ENCODE results near the gene CREB3L4.

The CREB3L4 gene, protein sequence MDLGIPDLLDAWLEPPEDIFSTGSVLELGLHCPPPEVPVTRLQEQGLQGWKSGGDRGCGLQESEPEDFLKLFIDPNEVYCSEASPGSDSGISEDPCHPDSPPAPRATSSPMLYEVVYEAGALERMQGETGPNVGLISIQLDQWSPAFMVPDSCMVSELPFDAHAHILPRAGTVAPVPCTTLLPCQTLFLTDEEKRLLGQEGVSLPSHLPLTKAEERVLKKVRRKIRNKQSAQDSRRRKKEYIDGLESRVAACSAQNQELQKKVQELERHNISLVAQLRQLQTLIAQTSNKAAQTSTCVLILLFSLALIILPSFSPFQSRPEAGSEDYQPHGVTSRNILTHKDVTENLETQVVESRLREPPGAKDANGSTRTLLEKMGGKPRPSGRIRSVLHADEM

DNA sequence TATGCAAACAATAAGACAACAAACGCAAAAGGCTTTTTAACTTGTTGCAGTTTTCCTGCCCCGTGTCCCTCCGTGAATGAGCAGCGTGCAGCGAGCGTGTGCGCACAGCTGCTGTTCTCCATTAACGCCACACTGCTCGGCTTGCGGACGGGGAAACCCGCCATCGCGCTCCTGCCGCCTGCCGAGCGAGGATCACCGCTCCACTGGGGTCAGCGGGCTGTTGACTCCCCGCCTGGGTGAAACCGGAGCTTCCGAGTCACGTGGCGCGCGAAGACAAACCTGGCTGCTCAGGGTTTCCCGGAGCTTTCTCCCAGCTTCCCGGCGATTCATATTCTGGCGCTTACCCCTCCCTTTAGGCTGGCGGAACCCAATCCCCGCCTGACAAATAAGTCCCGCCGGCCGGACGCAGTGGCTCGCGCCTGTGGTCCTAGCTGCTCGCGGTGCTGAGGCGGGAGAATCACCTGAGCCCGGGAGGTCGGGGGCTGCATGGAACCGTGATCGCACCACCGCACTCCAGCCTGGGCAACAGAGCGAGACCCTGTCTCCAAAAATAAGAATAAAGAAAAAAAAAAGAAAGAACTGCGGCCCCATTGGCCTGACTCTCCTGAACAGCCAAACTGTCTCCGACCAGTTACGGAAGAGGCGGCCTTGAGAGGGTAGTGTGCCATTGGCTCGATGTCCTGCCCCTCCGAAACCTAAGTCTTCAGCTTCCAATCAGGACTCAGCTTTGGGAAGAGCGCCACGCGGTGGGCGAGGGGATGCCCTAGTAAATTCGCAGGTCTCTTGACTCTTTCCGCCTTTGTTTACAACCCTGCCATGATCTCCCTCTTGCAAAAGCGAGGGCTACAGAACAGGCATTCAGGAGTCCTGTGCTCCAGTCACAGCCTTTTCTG lies at the start of gene CREB3L4:
CREB3L4 (plus strand) TSS at position 796 of the 893 bp plus-strand sequence. CDS start 624 bp downstream, outside the sequence.
- DNase-seq = peak; percentile 99

DNA sequence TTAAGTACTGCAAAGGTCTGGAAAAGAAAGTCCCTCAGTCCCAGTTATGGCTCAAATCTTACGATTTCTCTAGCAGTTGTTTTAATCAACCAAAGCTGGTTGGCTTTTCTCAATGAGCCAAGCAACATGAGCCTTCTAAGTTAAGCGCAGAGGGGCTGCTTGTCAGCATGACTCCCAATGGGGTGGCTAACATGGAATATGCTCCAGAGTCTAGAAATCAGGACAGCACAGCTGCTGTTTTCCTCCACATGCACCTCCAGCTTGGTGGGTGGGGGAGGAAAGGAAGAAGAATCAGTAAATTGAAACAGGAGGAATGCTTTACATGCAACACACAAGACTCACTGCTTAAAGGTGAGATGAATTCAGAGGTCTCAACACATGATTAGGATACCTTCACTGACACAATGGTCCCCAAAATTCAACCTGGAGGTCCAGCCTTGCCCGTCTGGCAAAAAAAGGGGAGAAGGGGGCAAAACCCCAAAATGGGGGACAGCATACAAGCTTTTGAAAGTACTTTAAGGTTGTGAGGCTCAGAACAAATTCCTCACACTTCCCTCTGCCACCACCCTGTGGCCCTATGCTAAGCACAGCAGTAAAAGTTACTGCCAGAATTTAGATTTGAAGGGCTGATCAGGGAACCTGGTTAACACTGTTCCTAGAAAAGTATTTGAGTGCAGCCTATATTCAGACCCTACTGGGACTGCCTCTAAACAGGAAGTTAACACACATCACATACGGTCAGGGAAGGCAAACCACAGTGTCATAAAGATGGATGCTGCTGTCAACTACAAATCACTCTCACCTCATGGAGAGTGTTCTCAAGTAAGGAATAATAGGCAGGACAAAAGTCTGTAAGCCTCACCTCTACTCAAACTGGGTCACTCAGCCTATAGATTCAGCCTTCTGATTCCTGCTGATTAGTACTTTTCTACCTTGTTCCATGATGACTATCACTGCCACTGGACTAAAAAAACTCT lies 47.5 kb upstream of the CREB3L4 start:
- DNase-seq = no peak

DNA sequence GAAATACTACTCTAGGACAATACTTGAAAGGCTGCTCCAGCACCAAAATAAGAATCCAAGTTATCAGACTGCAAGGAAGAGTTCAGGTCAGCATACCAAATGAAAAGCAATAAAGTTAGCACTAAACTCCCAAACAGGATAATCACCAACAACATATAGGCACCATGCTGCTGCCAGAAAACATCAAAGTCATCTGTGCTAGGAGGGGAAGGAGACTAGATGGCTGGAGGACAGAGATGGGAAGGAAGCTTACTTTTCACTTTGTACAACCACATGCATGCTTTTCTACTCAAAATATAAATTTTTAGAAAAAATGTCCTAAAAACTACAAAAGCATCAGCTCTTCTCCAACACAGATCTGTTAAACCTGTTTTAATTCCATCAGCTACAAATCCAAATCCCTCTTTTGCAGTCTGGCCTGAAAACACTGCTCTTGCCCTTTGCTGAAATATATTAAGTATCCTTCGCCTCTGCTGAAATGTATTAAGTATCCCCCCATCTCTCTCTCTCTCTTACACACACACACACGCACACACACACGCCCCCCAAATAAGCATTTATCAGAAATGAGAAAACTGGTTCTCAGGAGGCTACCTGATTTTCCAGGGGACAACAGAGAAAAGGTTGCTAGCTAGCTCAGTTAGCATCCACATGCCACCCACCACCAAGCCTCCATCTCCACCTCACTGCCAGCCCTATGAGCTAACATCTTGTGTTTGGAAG lies 46.5 kb upstream of the CREB3L4 start:
- no peak for DNase-seq

DNA sequence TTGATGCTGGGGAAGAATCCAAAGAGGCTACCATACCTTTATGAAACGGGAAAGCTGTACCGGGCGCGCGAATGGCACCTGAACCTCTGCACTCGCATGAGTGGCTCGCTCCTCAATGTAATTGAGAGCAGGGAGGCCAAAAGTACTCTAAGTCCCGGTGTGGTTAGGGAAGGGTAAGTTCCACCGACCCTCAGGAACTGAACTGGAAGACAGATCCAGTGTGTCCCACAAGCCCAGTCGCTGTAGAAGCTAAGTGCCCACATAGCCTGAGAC lies 46.0 kb upstream of the CREB3L4 start:
- DNase-seq = no peak

DNA sequence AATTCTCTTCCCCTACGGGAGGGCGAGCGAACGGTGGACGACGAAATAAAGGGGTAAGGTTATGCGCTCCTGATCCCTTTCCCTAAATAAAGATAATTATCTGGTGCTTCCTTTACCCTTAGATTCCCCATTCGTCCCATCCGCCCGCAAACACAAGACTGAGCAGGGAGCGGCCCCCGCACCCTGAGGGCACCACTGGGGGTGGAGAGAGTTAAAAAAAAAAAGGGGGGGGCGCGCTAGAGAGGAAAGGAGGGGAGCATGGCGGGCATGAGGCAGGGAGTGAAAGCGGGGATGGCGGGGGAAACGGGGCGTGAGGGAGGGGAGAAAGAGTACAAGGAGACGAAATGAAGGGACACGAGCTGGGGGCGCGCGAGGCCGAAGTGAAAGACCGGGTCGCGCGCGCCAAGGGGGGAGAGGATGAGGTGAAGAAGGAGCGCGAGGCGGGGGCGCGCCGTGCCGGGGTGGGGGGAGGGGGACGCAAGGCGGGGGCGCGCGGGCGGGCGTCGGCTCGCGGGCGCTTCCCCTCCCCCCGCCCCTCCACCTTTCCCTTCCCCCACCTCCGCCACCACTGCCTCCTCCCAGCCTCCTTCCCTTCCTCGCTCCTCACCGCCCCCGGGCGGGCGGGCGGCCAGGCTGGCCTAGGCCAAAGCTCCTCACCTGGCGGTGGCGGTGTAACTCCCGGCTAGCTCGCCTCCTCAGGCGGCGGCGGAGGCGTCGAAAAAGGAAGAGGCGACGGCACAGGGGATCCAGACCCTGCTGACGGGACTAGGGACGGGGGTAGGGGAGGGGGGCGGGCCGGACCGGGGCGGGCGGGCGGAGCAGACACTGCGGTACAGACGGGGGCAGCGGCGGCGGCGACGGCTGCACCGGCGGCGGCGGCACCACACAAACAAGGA lies 45.4 kb upstream of the CREB3L4 start:
- peak; percentile 83 to 91 for DNase-seq

DNA sequence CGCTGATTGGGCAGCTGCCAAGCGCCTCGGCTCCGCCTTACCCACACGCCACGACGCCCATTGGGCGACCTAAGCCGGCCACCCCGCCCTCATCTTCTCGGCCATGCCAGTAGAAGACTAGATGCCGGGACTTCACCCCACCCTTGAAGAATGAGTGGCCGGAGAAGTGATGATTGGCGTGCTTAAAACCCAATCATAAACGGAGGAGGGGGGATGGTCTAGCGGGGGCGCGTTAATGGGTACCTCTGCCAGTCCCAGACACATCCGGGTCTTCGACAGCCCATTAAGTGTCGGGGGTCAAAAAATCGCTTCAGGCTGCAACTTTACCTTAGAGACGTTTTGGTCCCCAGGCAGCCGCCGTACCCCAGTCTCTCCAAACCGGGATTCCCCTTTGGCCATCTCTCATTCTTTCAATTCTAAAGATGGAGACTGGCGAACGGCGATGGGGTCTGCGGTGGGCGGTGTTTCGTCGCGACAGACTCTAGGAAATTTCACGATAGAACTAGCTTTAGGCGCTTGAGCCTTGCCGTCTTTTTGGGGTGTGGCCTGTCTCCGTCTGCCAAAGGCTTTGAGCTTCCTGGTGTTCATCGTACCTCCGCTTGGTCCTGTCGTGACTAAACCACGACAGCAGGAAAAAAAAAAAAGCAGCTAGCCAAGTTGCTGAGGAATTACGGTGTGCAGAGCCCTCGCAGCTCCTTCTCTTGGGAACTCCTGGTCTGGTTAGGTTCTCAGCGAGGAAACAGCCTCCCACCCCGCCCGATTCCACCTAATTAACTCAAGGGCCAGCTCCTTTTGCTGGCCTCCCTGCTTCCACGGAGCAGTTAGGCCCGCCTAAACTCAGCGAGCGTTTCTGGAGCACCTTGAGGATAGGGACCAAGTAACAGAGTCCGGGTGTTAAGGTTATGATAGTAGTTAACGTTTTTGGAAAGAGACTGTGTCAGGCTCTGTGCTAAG lies 44.5 kb upstream of the CREB3L4 start, which contains the start of gene GATAD2B:
GATAD2B (minus strand) TSS at position 1 of the 954 bp plus-strand sequence. CDS start 94,625 bp downstream, outside the sequence.
- DNase-seq = peak; percentile 100

DNA sequence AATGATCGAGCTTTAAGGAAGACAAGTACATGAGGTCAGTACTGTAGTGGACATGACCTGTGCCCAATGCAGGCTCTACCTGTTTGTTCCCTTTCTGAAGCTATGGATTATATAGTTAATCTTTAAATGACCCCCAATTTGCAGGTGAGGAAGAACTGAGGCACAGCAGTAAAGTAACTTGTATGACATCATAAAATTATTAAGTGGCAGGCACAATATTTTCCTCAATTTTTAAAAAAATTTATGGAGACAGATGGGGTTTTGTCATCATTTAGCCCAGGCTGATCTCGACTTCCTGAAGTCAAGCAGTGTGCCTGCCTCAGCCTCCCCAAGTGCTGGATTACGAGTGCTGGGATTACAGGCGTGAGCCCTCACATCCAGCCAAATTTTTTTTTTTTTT lies 41.3 kb upstream of the CREB3L4 start:
- no peak for DNase-seq

DNA sequence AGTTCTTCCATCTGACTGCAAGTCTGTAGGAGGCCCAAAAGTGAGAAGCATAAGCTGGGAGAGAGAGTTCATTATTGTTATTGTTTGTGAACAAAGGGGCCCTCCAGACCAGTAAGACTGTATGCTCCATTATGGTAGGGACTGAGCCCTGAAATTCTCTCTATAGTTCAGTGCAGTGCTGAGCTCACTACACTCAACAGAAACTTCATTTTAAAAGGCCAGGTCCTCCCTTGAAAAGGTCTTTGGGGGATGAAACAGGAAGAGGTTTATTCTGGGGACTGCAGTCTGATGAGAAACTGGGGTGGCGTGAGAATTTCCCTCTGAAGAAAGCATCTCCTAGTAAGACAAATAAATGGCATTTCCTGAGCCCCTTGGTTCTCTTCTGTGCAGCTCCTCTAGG lies 39.5 kb upstream of the CREB3L4 start:
- no peak for DNase-seq

DNA sequence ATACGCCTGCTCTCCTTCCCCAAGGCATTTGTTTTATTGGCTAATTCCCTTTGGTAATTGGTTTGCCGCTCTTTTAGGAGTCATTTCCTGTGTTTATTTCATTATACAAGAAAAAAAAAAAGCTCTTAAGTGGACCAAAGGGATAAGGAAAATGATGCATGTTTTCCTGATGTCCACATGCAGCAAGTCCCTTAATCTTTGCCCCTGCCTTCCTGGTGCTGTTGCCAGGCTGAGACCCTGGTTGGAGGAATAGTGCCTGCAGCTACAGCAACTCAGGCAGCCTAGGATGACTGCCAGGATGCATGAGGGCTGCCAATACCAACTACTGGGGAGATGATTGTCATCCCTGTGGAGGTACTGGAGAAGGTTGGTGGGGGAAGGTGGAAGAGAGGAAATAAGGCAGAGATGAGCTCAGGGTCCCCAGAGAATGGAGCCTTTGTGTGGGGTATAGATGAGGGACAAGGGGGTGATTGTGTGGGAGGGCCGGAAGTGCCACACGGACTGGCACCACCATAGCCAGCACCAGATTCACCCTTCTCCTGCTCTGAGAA lies 38.8 kb upstream of the CREB3L4 start:
- DNase-seq = no peak

DNA sequence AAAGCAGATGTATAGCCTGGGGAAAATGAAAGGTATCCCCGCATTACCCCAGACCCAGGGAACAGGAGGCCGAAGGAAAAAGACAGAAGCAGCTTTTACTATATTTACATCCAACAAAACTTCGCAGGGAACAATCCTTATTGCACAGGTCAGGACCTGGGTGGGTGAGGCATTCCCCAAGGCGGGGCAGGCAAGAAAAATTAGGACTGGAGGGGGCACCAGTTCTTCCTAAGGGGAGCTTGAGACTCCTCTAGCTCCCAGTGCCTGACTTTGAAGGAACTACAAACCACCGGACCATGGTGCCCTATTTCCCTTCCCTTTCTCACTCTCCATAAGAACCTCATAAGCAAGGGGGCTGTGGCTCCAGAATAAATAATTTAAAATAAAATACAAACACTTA lies 38.3 kb upstream of the CREB3L4 start:
- no peak for DNase-seq

DNA sequence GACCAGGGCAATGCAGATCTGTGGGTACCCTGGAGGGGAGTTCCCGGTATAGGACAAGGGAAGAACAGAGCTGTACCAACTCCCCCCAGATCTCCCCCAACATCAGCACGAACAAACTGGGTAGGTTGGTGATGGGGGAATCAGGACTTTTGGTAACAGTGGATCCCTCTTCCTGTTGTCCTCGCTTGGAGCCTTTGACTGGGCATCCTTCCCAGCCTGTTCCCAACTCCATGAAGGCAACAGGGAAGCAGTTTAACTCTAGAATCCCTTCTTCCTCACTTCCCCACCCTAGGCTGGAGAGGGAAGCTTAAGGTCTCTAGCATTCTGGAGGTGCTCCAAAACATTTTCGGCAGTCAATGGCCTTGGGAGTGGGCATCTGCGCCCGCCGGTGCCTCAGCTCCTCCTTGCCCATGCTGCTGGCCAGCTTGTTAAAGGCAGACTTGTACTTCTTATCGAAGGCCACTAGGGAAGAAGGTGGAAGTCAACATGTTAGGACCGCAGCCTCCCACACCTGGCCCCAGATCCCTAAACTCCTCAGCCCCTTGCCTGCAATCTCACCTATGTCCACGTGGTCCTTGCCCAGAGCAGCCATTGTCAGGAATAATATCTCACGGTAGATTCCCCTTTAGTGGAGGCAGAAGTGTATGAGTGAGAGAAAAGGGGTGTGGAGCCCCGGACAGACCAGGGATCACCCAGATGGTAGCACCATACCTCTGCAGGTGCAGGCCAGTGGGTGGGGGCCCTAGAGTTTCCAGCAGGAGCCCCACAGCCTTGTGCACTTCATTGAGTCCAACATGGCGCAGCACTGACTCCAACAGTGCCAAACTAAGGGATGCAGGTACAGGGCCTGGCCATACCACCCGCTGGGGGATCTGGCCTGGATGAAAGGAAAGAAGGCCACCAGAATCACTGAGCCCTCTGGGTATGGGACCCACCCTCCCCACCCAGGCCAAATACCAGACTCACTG lies 37.4 kb upstream of the CREB3L4 start:
- peak in 1 of 2 experiments; percentile 16 for DNase-seq

DNA sequence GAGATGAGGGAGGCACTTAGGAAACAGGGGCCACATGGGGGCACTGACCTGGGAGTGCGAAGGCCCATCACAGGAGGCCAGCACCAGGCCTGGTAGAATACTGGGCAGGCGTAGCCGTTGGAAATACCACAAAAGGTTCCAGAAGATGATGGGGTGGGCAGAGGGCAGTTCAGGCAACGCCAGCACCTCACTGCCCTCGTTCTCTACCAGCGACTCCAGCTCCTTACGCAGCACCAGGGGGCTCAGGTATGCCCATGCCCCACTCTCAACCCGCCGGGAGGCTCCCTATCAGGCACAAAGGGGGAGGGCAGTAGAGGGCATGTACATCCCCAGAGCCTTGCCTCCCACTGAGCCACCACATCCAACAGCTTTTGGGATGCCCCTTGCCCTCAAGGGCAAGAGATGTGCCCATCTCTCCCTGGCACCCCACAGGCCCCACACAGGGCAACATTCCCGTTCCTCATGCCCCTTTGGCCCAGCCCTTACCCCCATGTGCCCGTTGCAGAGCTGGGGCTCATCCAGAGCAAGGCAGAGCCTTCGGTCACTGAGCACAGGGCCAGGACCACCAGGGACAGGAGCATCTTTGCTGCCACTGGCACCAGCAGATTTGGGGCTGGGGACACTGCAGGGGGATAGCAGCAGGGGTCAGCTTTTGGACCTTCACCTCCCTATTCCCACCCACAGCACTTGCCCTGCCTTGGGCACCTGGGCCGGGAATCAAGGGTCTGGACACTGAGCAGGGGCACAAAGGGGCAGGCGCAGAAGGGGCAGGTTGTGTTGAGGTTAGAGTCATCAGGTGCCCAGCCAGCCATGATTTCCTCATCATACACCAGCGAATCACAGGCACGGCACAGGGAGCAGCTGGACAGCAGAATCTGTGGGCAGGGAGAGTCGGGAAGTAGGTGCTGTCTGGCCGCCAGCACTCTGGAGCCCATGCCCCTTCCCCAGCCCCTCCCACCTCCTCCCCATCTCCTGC lies 35.3 kb upstream of the CREB3L4 start:
- DNase-seq = no peak

DNA sequence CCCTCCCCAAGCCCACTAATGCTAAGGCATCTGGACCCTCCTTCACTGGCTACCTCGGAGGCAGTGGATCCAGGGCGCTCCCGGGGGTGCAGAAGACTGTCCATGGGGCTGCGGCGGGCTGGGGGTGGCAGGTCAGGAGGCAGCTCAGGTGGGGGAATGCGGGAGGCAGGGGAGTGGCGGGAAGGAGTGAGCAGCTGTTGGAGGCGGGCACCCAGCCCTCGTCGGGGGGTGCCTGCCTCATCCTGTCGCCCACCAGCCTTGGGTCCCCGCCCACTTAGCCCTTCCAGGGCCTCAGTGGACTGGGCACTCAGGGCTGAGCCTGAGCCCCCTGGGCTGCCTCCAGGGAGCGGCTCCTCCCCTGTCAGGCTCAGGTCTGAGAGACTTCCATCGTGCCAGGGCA lies 34.3 kb upstream of the CREB3L4 start:
- DNase-seq = no peak

DNA sequence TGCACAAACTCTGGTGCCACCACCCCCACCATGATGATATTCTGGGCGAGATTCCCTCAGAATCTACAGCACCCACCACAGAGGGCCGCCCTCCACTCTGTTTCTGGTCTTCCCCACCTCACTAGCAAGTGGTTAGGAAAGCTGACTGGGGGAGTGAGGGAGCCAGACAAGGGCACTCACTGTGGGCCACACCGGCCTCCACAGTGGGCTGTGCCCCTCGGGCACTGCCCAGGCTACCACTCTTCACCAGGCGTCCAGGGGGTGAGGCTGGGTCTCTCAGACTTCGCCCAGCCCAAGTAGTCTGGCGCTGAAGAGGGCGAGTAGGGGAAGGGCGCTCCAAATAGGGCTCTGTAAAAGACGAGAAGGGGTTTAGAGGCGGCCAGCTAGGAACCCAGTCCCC lies 33.7 kb upstream of the CREB3L4 start:
- DNase-seq = no peak

DNA sequence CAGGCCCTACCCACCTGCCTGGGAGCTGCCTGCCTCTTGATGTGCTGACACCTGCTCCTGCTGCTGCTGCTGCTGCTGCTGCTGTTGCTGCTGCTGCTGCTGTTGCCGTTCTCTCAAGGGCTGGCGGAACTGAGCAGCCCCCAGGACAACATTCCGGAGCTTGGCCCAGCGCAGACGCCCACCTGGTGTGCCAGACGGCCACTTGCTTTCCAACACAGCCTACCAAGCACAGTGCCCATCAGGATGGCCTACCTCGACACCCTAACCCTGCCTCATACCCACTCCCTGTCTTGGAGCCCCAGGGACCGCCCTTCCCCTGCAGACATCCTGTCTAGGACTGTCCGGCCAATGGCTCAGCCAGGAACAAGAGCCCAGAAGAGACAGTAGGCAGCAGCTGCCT lies 33.0 kb upstream of the CREB3L4 start:
- no peak for DNase-seq

DNA sequence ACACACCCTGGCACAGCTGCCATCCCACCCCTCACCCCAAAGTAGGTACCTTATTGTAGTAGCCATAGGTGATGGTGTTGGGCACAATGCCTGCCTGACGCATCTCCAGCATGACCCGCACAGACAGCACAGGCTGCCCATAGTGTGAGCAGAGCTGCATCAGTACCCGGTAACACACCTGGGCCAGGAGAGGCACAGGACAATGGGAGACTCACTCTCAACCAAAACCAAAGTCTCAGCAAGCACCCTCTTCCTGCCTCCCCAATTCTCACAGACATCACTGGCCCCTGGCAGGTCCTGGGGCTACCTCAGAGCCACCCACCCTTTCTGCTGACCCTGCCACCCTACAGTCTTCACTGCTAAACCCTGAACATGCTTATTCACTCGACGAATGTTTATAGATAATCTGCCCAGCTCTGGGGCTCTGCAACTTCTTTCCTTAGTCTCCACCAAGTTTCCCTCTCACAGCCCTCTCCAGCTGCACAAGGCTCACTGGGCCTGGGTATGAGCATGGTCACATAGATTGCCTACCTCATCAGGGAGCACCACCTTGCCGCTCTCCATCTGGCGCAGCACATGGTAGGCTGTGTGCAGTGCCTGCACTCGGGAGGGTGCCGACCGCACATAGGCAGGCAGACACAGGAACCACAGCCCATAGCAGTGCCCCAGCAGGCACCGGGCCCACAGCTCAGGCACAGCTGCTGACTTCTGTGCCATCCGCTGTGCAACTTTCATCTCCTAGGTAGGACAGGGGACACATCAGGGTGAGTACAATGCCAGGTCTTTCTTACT lies 31.5 kb upstream of the CREB3L4 start:
- no peak for DNase-seq
